DND-41 (cell line): ENCODE data around the gene DCBLD1.

Experiments
- EZH2 ChIP-seq: IDR thresholded peaks from 3 replicates; pipeline ENCODE4 v1.6.1; 2012; ENCODE audit warnings: borderline replicate concordance, low read depth, mild to moderate bottlenecking, moderate library complexity, low read length, inconsistent platforms; ENCODE audit not compliant: severe bottlenecking
- TF ChIP-seq, protein P1 (sequence below): IDR thresholded peaks from 2 replicates; pipeline ENCODE4 v1.5.1; 2012; ENCODE audit warnings: borderline replicate concordance, low read length, moderate library complexity, mild to moderate bottlenecking; ENCODE audit not compliant: poor library complexity, severe bottlenecking; ENCODE audit errors: extremely low read depth

DNA sequence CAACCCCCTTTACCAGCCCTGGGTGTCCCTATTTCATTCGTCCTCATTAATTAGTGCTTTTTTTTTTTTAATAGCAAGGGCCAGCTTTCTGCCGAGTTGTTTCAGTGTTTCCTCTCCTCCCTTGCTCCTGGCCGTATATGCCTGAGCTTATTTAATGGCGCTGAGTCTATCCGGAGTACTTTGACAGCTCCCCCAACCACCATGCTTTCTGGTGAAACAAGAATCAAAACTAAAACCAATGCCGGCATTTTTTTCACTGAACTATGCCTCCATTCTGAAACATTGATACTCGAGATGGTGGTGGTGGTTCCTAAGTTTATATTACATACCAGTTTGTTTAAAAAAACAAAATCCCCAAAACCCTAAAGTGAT, 1.2 kb downstream of the DCBLD1 start:
- TF ChIP-seq, protein P1, sequence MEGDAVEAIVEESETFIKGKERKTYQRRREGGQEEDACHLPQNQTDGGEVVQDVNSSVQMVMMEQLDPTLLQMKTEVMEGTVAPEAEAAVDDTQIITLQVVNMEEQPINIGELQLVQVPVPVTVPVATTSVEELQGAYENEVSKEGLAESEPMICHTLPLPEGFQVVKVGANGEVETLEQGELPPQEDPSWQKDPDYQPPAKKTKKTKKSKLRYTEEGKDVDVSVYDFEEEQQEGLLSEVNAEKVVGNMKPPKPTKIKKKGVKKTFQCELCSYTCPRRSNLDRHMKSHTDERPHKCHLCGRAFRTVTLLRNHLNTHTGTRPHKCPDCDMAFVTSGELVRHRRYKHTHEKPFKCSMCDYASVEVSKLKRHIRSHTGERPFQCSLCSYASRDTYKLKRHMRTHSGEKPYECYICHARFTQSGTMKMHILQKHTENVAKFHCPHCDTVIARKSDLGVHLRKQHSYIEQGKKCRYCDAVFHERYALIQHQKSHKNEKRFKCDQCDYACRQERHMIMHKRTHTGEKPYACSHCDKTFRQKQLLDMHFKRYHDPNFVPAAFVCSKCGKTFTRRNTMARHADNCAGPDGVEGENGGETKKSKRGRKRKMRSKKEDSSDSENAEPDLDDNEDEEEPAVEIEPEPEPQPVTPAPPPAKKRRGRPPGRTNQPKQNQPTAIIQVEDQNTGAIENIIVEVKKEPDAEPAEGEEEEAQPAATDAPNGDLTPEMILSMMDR: no peak
- TF ChIP-seq EZH2: no peak
